A673 (cell line): ENCODE data around the gene L3MBTL3. TPM values are rescaled to one million over a fixed set of nuclear protein-coding genes. Genes with fewer than 3 reads are reported as not detected.
"Not testable (repeated sequence)": the region's sequence is repeated elsewhere in the genome, so short reads cannot be mapped to it uniquely, and the experiment has no call there.

Source experiments
- BruUV-seq: library from RNA; stranded (reverse); fragments of 400-500 nt; replicated peaks from 2 replicates; lab custom pipeline; 2021; lab: Mats Ljungman, UMichigan
- CTCF ChIA-PET: fragments of 300-600 bp; sonication (Branson Sonifier 250); formaldehyde crosslinking; loops from one replicate; lab custom pipeline; 2022; ENCODE audit warnings: antibody characterized with exemption; lab: Charles Lee
- POLR2A ChIA-PET: fragments of 300-600 bp; sonication (Branson Sonifier 250); formaldehyde crosslinking; loops from one replicate; lab custom pipeline; 2022; ENCODE audit warnings: antibody characterized with exemption; ENCODE audit not compliant: low non-redundant PET; lab: Charles Lee
- DNase-seq: peaks from one replicate; pipeline ENCODE4 v3.0.0-alpha.2; 2015; ENCODE audit warnings: low spot score
- H3K27ac ChIP-seq: fragments of 200-600 bp; sonication (generic); 2 replicates; pipeline ENCODE4 v1.5.1; 2016; ENCODE audit warnings: mixed run types, low read depth, mild to moderate bottlenecking, mixed read lengths, antibody characterized with exemption, low read length; ENCODE audit not compliant: poor library complexity, severe bottlenecking
- H3K27me3 ChIP-seq: fragments of 200-600 bp; sonication (generic); replicated peaks from 2 replicates; pipeline ENCODE4 v1.6.1; 2017; ENCODE audit warnings: mixed run types, low read depth, mild to moderate bottlenecking, mixed read lengths, antibody characterized with exemption, low read length; ENCODE audit not compliant: insufficient read depth, poor library complexity
- H3K36me3 ChIP-seq: fragments of 200-600 bp; sonication (generic); 2 replicates; pipeline ENCODE4 v1.6.1; 2016; ENCODE audit warnings: mixed run types, mild to moderate bottlenecking, mixed read lengths, antibody characterized with exemption, low read length; ENCODE audit not compliant: insufficient read depth, poor library complexity, severe bottlenecking
- H3K4me1 ChIP-seq: fragments of 200-600 bp; sonication (generic); 2 replicates; pipeline ENCODE4 v1.6.1; 2017; ENCODE audit warnings: mixed run types, mild to moderate bottlenecking, mixed read lengths, antibody characterized with exemption, low read length; ENCODE audit not compliant: insufficient read depth, poor library complexity, severe bottlenecking
- H3K4me3 ChIP-seq: fragments of 200-600 bp; sonication (generic); 2 replicates; pipeline ENCODE4 v1.5.1; 2016; ENCODE audit warnings: low read depth, mixed run types, mild to moderate bottlenecking, mixed read lengths, low read length; ENCODE audit not compliant: poor library complexity, severe bottlenecking
- H3K9me3 ChIP-seq: fragments of 200-600 bp; sonication (generic); 2 replicates; pipeline ENCODE4 v1.6.1; 2016; ENCODE audit warnings: mixed run types, low read depth, mild to moderate bottlenecking, mixed read lengths, antibody characterized with exemption, low read length; ENCODE audit not compliant: poor library complexity, severe bottlenecking
- CTCF ChIP-seq: fragments of 300-800, 200-600 bp; sonication (generic); conservative IDR thresholded peaks from 2 replicates; pipeline ENCODE4 v1.5.1; 2017; ENCODE audit warnings: low read depth, mild to moderate bottlenecking, antibody characterized with exemption, low read length, moderate library complexity, mixed read lengths
- EZH2 ChIP-seq: fragments of 200-600 bp; sonication (generic); IDR thresholded peaks from 2 replicates; pipeline ENCODE4 v1.6.1; 2017; ENCODE audit warnings: borderline replicate concordance, low read depth, mild to moderate bottlenecking, mixed read lengths, antibody characterized with exemption, low read length; ENCODE audit not compliant: poor library complexity, severe bottlenecking
- intact Hi-C: fragments of 100-400 bp; cut with micrococcal nuclease; formaldehyde crosslinking; loops from one replicate; pipeline ENCODE4 v1.10.0; 2022; ENCODE audit not compliant: unreplicated experiment
- total RNA-seq: library from RNA; stranded (reverse); gene quantifications from 2 replicates; pipeline ENCODE4 v1.2.3, GENCODE V29; 2021

The L3MBTL3 gene
- total RNA-seq, 1 experiment from 2014 or later = 40.8 TPM

GRCh38 chr6:130116273-130116672, 97.9 kb downstream of the L3MBTL3 start:
- Histone ChIP-seq H3K9me3 (no peaks in the 10 kb centered on the region), H3K27me3 (no peaks in the 10 kb centered on the region), H3K36me3 (no peaks in the 10 kb centered on the region), H3K4me1 (peaks cover 7% of the 10 kb centered on the region), H3K27ac (no peak overlapping the region), H3K4me3 (no peak overlapping the region)
- POLR2A ChIA-PET = no interaction called here
- TF ChIP-seq CTCF = no peak
- BruUV-seq = no TSS peak
- DNase-seq = no peak
- intact Hi-C loops = no loop called here
- CTCF ChIA-PET = no interaction called here

- CTCF ChIA-PET, POLR2A ChIA-PET, H3K4me1 ChIP-seq, intact Hi-C loops, H3K27me3 ChIP-seq, BruUV-seq, H3K9me3 ChIP-seq, H3K36me3 ChIP-seq, DNase-seq, H3K4me3 ChIP-seq, H3K27ac ChIP-seq: not testable (repeated sequence)
Measured at GRCh38 chr6:130117187-130117701, 98.9 kb downstream of the L3MBTL3 start.

GRCh38 chr6:130118236-130118635, 99.9 kb downstream of the L3MBTL3 start:
- ChIA-PET CTCF (no interaction called here), POLR2A (no interaction called here)
- peaks cover 7% of the 10 kb centered on the region for H3K4me1 ChIP-seq

More at GRCh38 chr6:130118236-130118635, 99.9 kb downstream of the L3MBTL3 start:
- intact Hi-C loops = no loop called here
- Histone ChIP-seq H3K27ac (no peak overlapping the region), H3K9me3 (no peaks in the 10 kb centered on the region), H3K36me3 (no peaks in the 10 kb centered on the region), H3K27me3 (no peaks in the 10 kb centered on the region), H3K4me3 (no peak overlapping the region)
- peak; percentile 28 for DNase-seq
- TF ChIP-seq CTCF (no peak), EZH2 (no peak)
- BruUV-seq = no TSS peak
